SK-N-SH treated with all-trans-retinoic acid at 6 μM for 48 hours (cell line): ENCODE results near the gene DNAJC1.

Experiments
- ATAC-seq: fragments of 200-7000 bp; cut with Tn5 transposase; 3 replicates; pipeline ENCODE4 v1.9.1; 2020; ENCODE audit warnings: mild to moderate bottlenecking, moderate library complexity
- ARNTL ChIP-seq: fragments of 450-650 bp; formaldehyde crosslinking; IDR thresholded peaks from 2 replicates; pipeline ENCODE4 v1.5.0; 2020; ENCODE audit warnings: low read depth, mild to moderate bottlenecking, moderate library complexity, borderline replicate concordance
- CSDC2 ChIP-seq: fragments of 250-450 bp; sonication (Bioruptor Pico); IDR thresholded peaks from 2 replicates; pipeline ENCODE4 v1.5.0; 2020; ENCODE audit warnings: mild to moderate bottlenecking, moderate library complexity
- CSRNP3 ChIP-seq: fragments of 250-450 bp; sonication (Bioruptor Pico); IDR thresholded peaks from 2 replicates; pipeline ENCODE4 v1.5.1; 2021; ENCODE audit warnings: mild to moderate bottlenecking, moderate library complexity
- ESRRG ChIP-seq: fragments of 250-450 bp; sonication (Bioruptor Pico); IDR thresholded peaks from 2 replicates; pipeline ENCODE4 v1.6.1; 2021; ENCODE audit warnings: mild to moderate bottlenecking
- GLIS3 ChIP-seq: fragments of 250-450 bp; sonication (Bioruptor Pico); IDR thresholded peaks from 2 replicates; pipeline ENCODE4 v1.5.0; 2020; ENCODE audit warnings: mild to moderate bottlenecking, moderate library complexity
- ISL1 ChIP-seq: fragments of 250-450 bp; sonication (Bioruptor Pico); IDR thresholded peaks from 2 replicates; pipeline ENCODE4 v2.1.2; 2022; ENCODE audit warnings: mild to moderate bottlenecking, moderate library complexity
- OSR1 ChIP-seq: fragments of 250-450 bp; sonication (Bioruptor Pico); IDR thresholded peaks from 2 replicates; pipeline ENCODE4 v1.8.0; 2022; ENCODE audit warnings: moderate library complexity, mild to moderate bottlenecking, inconsistent platforms
- PPARA ChIP-seq: fragments of 250-450 bp; sonication (Bioruptor Pico); IDR thresholded peaks from 2 replicates; pipeline ENCODE4 v1.5.0; 2020; ENCODE audit warnings: mild to moderate bottlenecking, borderline replicate concordance
- RARB ChIP-seq: fragments of 250-450 bp; sonication (Bioruptor Pico); IDR thresholded peaks from 2 replicates; pipeline ENCODE4 v1.8.0; 2021; ENCODE audit warnings: mild to moderate bottlenecking, moderate library complexity
- SNAI2 ChIP-seq: fragments of 250-450 bp; sonication (Bioruptor Pico); IDR thresholded peaks from 2 replicates; pipeline ENCODE4 v1.5.0; 2020; ENCODE audit warnings: mild to moderate bottlenecking, moderate library complexity
- TCF4 ChIP-seq: fragments of 250-450 bp; sonication (Bioruptor Pico); IDR thresholded peaks from 2 replicates; pipeline ENCODE4 v1.8.0; 2021; ENCODE audit warnings: mild to moderate bottlenecking, moderate library complexity, borderline replicate concordance
- ZC3H10 ChIP-seq: fragments of 250-450 bp; sonication (Bioruptor Pico); IDR thresholded peaks from 2 replicates; pipeline ENCODE4 v1.5.1; 2021; ENCODE audit warnings: mild to moderate bottlenecking, moderate library complexity
- ZFP3 ChIP-seq: fragments of 250-450 bp; sonication (Bioruptor Pico); IDR thresholded peaks from 2 replicates; pipeline ENCODE4 v1.5.0; 2020; ENCODE audit warnings: mild to moderate bottlenecking, moderate library complexity
- ZFP30 ChIP-seq: fragments of 450-650 bp; formaldehyde crosslinking; IDR thresholded peaks from 2 replicates; pipeline ENCODE4 v1.5.0; 2022; ENCODE audit warnings: mild to moderate bottlenecking, moderate library complexity
- ZNF565 ChIP-seq: fragments of 450-650 bp; formaldehyde crosslinking; conservative IDR thresholded peaks from 2 replicates; pipeline ENCODE4 v1.5.0; 2020; ENCODE audit warnings: low read depth, mild to moderate bottlenecking, moderate library complexity
- ZNF70 ChIP-seq: fragments of 450-650 bp; formaldehyde crosslinking; IDR thresholded peaks from 2 replicates; pipeline ENCODE4 v1.5.0; 2020; ENCODE audit warnings: mild to moderate bottlenecking, moderate library complexity
- ZNF8 ChIP-seq: fragments of 450-650 bp; formaldehyde crosslinking; IDR thresholded peaks from 2 replicates; pipeline ENCODE4 v1.5.0; 2020; ENCODE audit warnings: mild to moderate bottlenecking, moderate library complexity
- TF ChIP-seq, protein P1 (sequence below): fragments of 250-450 bp; sonication (Bioruptor Pico); IDR thresholded peaks from 2 replicates; pipeline ENCODE4 v1.8.0; 2021; ENCODE audit warnings: low read depth, mild to moderate bottlenecking, moderate library complexity, borderline replicate concordance
- TF ChIP-seq, protein P2 (sequence below): fragments of 250-450 bp; sonication (Bioruptor Pico); IDR thresholded peaks from 2 replicates; pipeline ENCODE4 v1.5.1; 2020; ENCODE audit warnings: low read depth, mild to moderate bottlenecking, moderate library complexity
- TF ChIP-seq, protein P3 (sequence below): fragments of 250-450 bp; sonication (Bioruptor Pico); IDR thresholded peaks from 2 replicates; pipeline ENCODE4 v1.5.0; 2020; ENCODE audit warnings: mild to moderate bottlenecking, moderate library complexity

The DNAJC1 gene

DNA sequence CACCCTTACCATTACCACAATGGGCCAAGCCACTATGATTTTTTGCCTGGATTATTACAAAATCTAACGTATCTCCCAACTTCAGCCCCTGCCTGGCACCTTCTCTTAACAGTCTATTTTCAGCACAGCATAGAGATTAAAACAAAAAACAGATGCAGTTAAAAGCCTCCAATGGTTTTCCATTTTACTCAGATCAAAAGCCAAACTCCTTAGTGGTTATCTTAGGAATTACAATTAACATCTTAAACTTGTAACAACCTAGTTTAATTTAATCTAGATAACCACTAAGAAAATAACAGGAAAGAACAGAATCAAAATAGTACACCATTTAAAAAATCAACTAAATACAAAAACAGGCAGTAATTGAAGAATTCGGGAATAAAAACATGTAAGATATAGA, 43.5 kb downstream of the DNAJC1 start:
- TF ChIP-seq ZFP30 (CRISPR knock-in tag), result no peak
- TF ChIP-seq, protein P1, sequence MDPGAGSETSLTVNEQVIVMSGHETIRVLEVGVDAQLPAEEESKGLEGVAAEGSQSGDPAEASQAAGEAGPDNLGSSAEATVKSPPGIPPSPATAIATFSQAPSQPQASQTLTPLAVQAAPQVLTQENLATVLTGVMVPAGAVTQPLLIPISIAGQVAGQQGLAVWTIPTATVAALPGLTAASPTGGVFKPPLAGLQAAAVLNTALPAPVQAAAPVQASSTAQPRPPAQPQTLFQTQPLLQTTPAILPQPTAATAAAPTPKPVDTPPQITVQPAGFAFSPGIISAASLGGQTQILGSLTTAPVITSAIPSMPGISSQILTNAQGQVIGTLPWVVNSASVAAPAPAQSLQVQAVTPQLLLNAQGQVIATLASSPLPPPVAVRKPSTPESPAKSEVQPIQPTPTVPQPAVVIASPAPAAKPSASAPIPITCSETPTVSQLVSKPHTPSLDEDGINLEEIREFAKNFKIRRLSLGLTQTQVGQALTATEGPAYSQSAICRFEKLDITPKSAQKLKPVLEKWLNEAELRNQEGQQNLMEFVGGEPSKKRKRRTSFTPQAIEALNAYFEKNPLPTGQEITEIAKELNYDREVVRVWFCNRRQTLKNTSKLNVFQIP (CRISPR knock-in tag), result no peak
- TF ChIP-seq ZC3H10 (CRISPR knock-in tag), result no peak
- no peak for TF ChIP-seq PPARA (CRISPR knock-in tag)
- TF ChIP-seq, protein P2, sequence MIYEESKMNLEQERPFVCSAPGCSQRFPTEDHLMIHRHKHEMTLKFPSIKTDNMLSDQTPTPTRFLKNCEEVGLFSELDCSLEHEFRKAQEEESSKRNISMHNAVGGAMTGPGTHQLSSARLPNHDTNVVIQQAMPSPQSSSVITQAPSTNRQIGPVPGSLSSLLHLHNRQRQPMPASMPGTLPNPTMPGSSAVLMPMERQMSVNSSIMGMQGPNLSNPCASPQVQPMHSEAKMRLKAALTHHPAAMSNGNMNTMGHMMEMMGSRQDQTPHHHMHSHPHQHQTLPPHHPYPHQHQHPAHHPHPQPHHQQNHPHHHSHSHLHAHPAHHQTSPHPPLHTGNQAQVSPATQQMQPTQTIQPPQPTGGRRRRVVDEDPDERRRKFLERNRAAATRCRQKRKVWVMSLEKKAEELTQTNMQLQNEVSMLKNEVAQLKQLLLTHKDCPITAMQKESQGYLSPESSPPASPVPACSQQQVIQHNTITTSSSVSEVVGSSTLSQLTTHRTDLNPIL, result no peak
- TF ChIP-seq, protein P3, sequence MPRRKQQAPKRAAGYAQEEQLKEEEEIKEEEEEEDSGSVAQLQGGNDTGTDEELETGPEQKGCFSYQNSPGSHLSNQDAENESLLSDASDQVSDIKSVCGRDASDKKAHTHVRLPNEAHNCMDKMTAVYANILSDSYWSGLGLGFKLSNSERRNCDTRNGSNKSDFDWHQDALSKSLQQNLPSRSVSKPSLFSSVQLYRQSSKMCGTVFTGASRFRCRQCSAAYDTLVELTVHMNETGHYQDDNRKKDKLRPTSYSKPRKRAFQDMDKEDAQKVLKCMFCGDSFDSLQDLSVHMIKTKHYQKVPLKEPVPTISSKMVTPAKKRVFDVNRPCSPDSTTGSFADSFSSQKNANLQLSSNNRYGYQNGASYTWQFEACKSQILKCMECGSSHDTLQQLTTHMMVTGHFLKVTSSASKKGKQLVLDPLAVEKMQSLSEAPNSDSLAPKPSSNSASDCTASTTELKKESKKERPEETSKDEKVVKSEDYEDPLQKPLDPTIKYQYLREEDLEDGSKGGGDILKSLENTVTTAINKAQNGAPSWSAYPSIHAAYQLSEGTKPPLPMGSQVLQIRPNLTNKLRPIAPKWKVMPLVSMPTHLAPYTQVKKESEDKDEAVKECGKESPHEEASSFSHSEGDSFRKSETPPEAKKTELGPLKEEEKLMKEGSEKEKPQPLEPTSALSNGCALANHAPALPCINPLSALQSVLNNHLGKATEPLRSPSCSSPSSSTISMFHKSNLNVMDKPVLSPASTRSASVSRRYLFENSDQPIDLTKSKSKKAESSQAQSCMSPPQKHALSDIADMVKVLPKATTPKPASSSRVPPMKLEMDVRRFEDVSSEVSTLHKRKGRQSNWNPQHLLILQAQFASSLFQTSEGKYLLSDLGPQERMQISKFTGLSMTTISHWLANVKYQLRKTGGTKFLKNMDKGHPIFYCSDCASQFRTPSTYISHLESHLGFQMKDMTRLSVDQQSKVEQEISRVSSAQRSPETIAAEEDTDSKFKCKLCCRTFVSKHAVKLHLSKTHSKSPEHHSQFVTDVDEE (CRISPR knock-in tag), result no peak
- no peak for TF ChIP-seq CSRNP3 (CRISPR knock-in tag)
- TF ChIP-seq ZNF70 (CRISPR knock-in tag), result no peak
- no peak for TF ChIP-seq ZNF8 (CRISPR knock-in tag)
- TF ChIP-seq SNAI2 (CRISPR knock-in tag), result no peak
- no peak for ATAC-seq

DNA sequence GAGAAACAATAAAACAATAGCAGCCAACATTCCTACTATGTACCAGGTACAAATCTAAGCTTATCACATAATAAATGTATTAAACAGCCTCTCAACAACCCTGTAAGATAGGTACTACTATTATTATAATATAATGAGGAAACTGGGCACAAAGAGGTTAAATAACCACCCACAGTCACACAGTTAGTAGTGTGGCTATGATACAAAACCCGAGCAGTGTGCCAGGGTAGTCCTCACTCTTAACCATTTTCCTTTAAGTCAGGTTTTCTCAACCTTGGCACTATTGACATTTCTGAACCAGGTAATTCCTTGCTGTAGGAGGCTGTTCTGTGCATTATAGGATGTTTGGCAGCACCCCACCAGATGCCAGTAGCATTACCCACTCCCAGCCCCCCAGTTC, 48.8 kb downstream of the DNAJC1 start:
- ATAC-seq, result no peak
- no peak for TF ChIP-seq CSDC2
- no peak for TF ChIP-seq ARNTL (CRISPR knock-in tag)
- no peak for TF ChIP-seq ZFP30 (CRISPR knock-in tag)
- TF ChIP-seq ISL1, result no peak
- TF ChIP-seq ZFP3 (CRISPR knock-in tag), result no peak
- TF ChIP-seq GLIS3, result no peak
- TF ChIP-seq, protein P1 (CRISPR knock-in tag), result no peak
- TF ChIP-seq ESRRG (CRISPR knock-in tag), result no peak
- no peak for TF ChIP-seq RARB (CRISPR knock-in tag)
- no peak for TF ChIP-seq SNAI2 (CRISPR knock-in tag)
- no peak for TF ChIP-seq ZNF565 (CRISPR knock-in tag)
- TF ChIP-seq, protein P3 (CRISPR knock-in tag), result no peak
- TF ChIP-seq OSR1 (CRISPR knock-in tag), result no peak
- TF ChIP-seq TCF4 (CRISPR knock-in tag), result no peak
- TF ChIP-seq, all 23 proteins: peak for 0
